H9 (cell line): ENCODE results near the gene ARHGAP30. TPM values are rescaled to one million over a fixed set of nuclear protein-coding genes. Genes with fewer than 3 reads are reported as not detected.

ENCODE experiments used
- DNase-seq: peaks from one replicate; pipeline ENCODE4 v3.0.0-alpha.2; 2017
- H2AFZ ChIP-seq: one replicate; pipeline ENCODE4 v1.6.1; 2013; ENCODE audit warnings: mild to moderate bottlenecking, low read length, control low read depth, moderate library complexity
- H2AK5ac ChIP-seq: 2 replicates; pipeline ENCODE4 v1.6.1; 2013; ENCODE audit warnings: low read length, control low read depth, mixed read lengths; ENCODE audit not compliant: insufficient read length
- H2BK120ac ChIP-seq: one replicate; pipeline ENCODE4 v1.6.1; 2013; ENCODE audit warnings: low read depth, mild to moderate bottlenecking, low read length, control low read depth, inconsistent platforms; ENCODE audit not compliant: poor library complexity, severe bottlenecking
- H2BK12ac ChIP-seq: 2 replicates; pipeline ENCODE4 v1.6.1; 2013; ENCODE audit warnings: low read length, control low read depth, mixed read lengths, low read depth; ENCODE audit not compliant: insufficient read length
- H2BK15ac ChIP-seq: 2 replicates; pipeline ENCODE4 v1.6.1; 2013; ENCODE audit warnings: low read depth, low read length, control low read depth
- H2BK20ac ChIP-seq: one replicate; pipeline ENCODE4 v1.6.1; 2013; ENCODE audit warnings: low read depth, mild to moderate bottlenecking, low read length, control low read depth, inconsistent platforms; ENCODE audit not compliant: poor library complexity, severe bottlenecking
- H2BK5ac ChIP-seq: 2 replicates; pipeline ENCODE4 v1.6.1; 2013; ENCODE audit warnings: low read length, control low read depth, mixed read lengths; ENCODE audit not compliant: insufficient read length
- H3K14ac ChIP-seq: 2 replicates; pipeline ENCODE4 v1.6.1; 2013; ENCODE audit warnings: low read length, control low read depth; ENCODE audit not compliant: insufficient read depth
- H3K18ac ChIP-seq: 2 replicates; pipeline ENCODE4 v1.6.1; 2013; ENCODE audit warnings: low read depth, mild to moderate bottlenecking, mixed read lengths, low read length, control low read depth; ENCODE audit not compliant: insufficient read length
- H3K23ac ChIP-seq: 2 replicates; pipeline ENCODE4 v1.6.1; 2013; ENCODE audit warnings: low read length, control low read depth, mixed read lengths, low read depth; ENCODE audit not compliant: insufficient read length
- H3K23me2 ChIP-seq: 2 replicates; pipeline ENCODE4 v1.6.1; 2013; ENCODE audit warnings: low read depth, mild to moderate bottlenecking, mixed read lengths, low read length, control low read depth; ENCODE audit not compliant: insufficient read length, poor library complexity, severe bottlenecking
- H3K27ac ChIP-seq: 2 replicates; pipeline ENCODE4 v1.5.1; 2013; ENCODE audit warnings: low read length, control low read depth, mixed read lengths, low read depth; ENCODE audit not compliant: insufficient read length
- H3K27me3 ChIP-seq: 2 replicates; pipeline ENCODE4 v1.6.1; 2013; ENCODE audit warnings: low read length, control low read depth, inconsistent platforms; ENCODE audit not compliant: insufficient read depth
- H3K4ac ChIP-seq: 2 replicates; pipeline ENCODE4 v1.6.1; 2013; ENCODE audit warnings: low read depth, mild to moderate bottlenecking, control low read depth, inconsistent platforms, low read length, moderate library complexity
- H3K4me1 ChIP-seq: 2 replicates; pipeline ENCODE4 v1.6.1; 2013; ENCODE audit warnings: low read length, control low read depth, inconsistent platforms; ENCODE audit not compliant: insufficient read depth
- H3K4me2 ChIP-seq: 2 replicates; pipeline ENCODE4 v1.6.1; 2013; ENCODE audit warnings: low read length, control low read depth, mixed read lengths; ENCODE audit not compliant: insufficient read length, insufficient read depth
- H3K56ac ChIP-seq: 2 replicates; pipeline ENCODE4 v1.6.1; 2013; ENCODE audit warnings: low read depth, mild to moderate bottlenecking, mixed read lengths, low read length, control low read depth; ENCODE audit not compliant: insufficient read length
- H3K79me1 ChIP-seq: 2 replicates; pipeline ENCODE4 v1.6.1; 2013; ENCODE audit warnings: low read depth, mild to moderate bottlenecking, moderate library complexity, low read length, control low read depth, inconsistent platforms; ENCODE audit not compliant: insufficient read depth, poor library complexity, severe bottlenecking
- H3K79me2 ChIP-seq: 2 replicates; pipeline ENCODE4 v1.6.1; 2013; ENCODE audit warnings: low read length, control low read depth, inconsistent platforms; ENCODE audit not compliant: insufficient read depth
- H3K9ac ChIP-seq: 2 replicates; pipeline ENCODE4 v1.6.1; 2013; ENCODE audit warnings: low read length, control low read depth, mixed read lengths; ENCODE audit not compliant: insufficient read length; ENCODE audit errors: extremely low read depth
- H3K9me3 ChIP-seq: one replicate; pipeline ENCODE4 v1.6.1; 2013; ENCODE audit warnings: low read depth, low read length, inconsistent platforms; ENCODE audit not compliant: control insufficient read depth
- H3T11ph ChIP-seq: one replicate; pipeline ENCODE4 v1.6.1; 2013; ENCODE audit warnings: mild to moderate bottlenecking, low read length, control low read depth, inconsistent platforms
- H4K20me1 ChIP-seq: one replicate; pipeline ENCODE4 v1.6.1; 2013; ENCODE audit not compliant: control insufficient read depth, insufficient read length, insufficient read depth
- H4K5ac ChIP-seq: 2 replicates; pipeline ENCODE4 v1.6.1; 2013; ENCODE audit warnings: low read depth, mild to moderate bottlenecking, mixed read lengths, low read length, control low read depth; ENCODE audit not compliant: insufficient read length
- H4K8ac ChIP-seq: replicated peaks from 2 replicates; pipeline ENCODE4 v1.6.1; 2013; ENCODE audit warnings: low read length, control low read depth, mixed read lengths, low read depth; ENCODE audit not compliant: insufficient read length
- H4K91ac ChIP-seq: 2 replicates; pipeline ENCODE4 v1.6.1; 2013; ENCODE audit warnings: low read depth, mild to moderate bottlenecking, moderate library complexity, mixed read lengths, low read length, control low read depth; ENCODE audit not compliant: insufficient read length
- H3K27ac Mint-ChIP-seq, 3 experiments: 2 replicates in 2 of 3; 3 replicates in 1 of 3; pipeline ENCODE4 v1.8.0; 2020 to 2021; ENCODE audit warnings: mixed read lengths in 3 of 3, mild to moderate bottlenecking in 1 of 3, moderate library complexity in 1 of 3
- H3K27me3 Mint-ChIP-seq: 2 replicates; pipeline ENCODE4 v1.8.0; 2021; ENCODE audit warnings: low read depth, mild to moderate bottlenecking, moderate library complexity, mixed read lengths
- H3K36me3 Mint-ChIP-seq, 3 experiments: 2 replicates in 2 of 3; 3 replicates in 1 of 3; pipeline ENCODE4 v1.8.0; 2020 to 2021; ENCODE audit warnings: low read depth in 3 of 3, mixed read lengths in 3 of 3; ENCODE audit not compliant: insufficient read depth in 1 of 3
- H3K4me1 Mint-ChIP-seq, 2 experiments: 2 replicates each; pipeline ENCODE4 v1.8.0; 2020; ENCODE audit warnings: mixed read lengths in 2 of 2
- H3K4me3 Mint-ChIP-seq, 2 experiments: 2 replicates in 1 of 2; 3 replicates in 1 of 2; pipeline ENCODE4 v1.8.0; 2020 to 2021; ENCODE audit warnings: mild to moderate bottlenecking in 2 of 2, mixed read lengths in 2 of 2, moderate library complexity in 1 of 2
- H3K9me3 Mint-ChIP-seq, 2 experiments: 2 replicates in 1 of 2; 3 replicates in 1 of 2; pipeline ENCODE4 v1.8.0; 2020; ENCODE audit warnings: mild to moderate bottlenecking in 2 of 2, mixed read lengths in 2 of 2, moderate library complexity in 1 of 2
- WGBS: extraction: QIAGEN DNeasy Blood & Tissue Kit; methylation state at CpG from one replicate; pipeline ENCODE4 v1.1.7; 2013; ENCODE audit warnings: missing lambda C conversion rate, low lambda C conversion rate, mixed read lengths; ENCODE audit not compliant: insufficient read length; ENCODE audit errors: extremely low coverage; 5-methylcytosine and 5-hydroxymethylcytosine counted together
- total RNA-seq: library from RNA; stranded (reverse); gene quantifications from 2 replicates; pipeline ENCODE4 v1.2.1, GENCODE V29; 2021
- TF ChIP-seq, protein P1 (sequence below): fragments of 200-600 bp; sonication (generic); conservative IDR thresholded peaks from 3 replicates; pipeline ENCODE4 v1.8.0; 2021; ENCODE audit warnings: antibody characterized with exemption, mild to moderate bottlenecking

Gene ARHGAP30
- total RNA-seq, 1 experiment from 2014 or later, result 0.13 TPM

DNA sequence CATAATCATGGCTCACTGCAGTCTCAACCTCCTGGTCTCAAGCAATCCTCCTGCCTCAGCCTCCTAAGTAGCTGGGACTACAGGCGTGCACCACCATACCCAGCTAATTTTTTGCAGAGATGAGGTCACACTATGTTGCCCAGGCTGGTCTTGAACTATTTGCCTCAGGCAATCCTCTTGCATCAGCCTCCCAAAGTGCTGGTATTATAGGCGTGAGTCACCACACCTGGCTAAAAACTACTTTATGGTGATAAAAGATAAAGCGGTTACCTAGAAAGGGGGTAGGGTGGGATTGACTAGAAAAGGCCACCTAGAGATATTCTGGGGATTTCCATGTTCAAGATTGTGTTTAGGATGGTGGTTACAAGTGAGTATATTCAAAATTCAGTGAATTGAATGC lies 35.9 kb downstream of the ARHGAP30 start:
- Histone ChIP-seq H4K91ac (no peak overlapping the region), H3K27ac (no peak overlapping the region), H3K18ac (no peak overlapping the region), H3K9me3 (no peaks in the 10 kb centered on the region), H3K4ac (no peak overlapping the region), H3K79me1 (no peaks in the 10 kb centered on the region), H2BK12ac (no peak overlapping the region), H2AFZ (no peak overlapping the region), H3K9ac (no peak overlapping the region), H2BK120ac (no peak overlapping the region), H3K4me2 (no peak overlapping the region), H3K56ac (no peak overlapping the region), H2BK5ac (no peak overlapping the region), H2AK5ac (no peak overlapping the region), H3K14ac (no peak overlapping the region), H3K27me3 (no peaks in the 10 kb centered on the region), H2BK20ac (no peak overlapping the region), H3K23me2 (peaks cover 7% of the 10 kb centered on the region), H4K8ac (no peak overlapping the region), H2BK15ac (no peak overlapping the region), H4K20me1 (no peaks in the 10 kb centered on the region), H3K79me2 (no peaks in the 10 kb centered on the region; the same call in 1 of the 2 replicates), H3K23ac (no peak overlapping the region), H4K5ac (no peak overlapping the region), H3K4me1 (no peaks in the 10 kb centered on the region; the same call in 1 of the 2 replicates), H3T11ph (no peak overlapping the region)
- Mint-ChIP-seq H3K9me3 (peaks cover 9 to 12% of the 10 kb centered on the region in 2 experiments; a peak in 4 of 5 replicates), H3K4me1 (peaks cover 14 to 30% of the 10 kb centered on the region in 2 experiments), H3K27ac (no peak overlapping the region), H3K27me3 (no peaks in the 10 kb centered on the region), H3K36me3 (peaks cover 6 to 23% (median 11%) of the 10 kb centered on the region in 3 experiments; a peak in 6 of 7 replicates), H3K4me3 (no peak overlapping the region)
- no peak for DNase-seq
- TF ChIP-seq, protein P1, sequence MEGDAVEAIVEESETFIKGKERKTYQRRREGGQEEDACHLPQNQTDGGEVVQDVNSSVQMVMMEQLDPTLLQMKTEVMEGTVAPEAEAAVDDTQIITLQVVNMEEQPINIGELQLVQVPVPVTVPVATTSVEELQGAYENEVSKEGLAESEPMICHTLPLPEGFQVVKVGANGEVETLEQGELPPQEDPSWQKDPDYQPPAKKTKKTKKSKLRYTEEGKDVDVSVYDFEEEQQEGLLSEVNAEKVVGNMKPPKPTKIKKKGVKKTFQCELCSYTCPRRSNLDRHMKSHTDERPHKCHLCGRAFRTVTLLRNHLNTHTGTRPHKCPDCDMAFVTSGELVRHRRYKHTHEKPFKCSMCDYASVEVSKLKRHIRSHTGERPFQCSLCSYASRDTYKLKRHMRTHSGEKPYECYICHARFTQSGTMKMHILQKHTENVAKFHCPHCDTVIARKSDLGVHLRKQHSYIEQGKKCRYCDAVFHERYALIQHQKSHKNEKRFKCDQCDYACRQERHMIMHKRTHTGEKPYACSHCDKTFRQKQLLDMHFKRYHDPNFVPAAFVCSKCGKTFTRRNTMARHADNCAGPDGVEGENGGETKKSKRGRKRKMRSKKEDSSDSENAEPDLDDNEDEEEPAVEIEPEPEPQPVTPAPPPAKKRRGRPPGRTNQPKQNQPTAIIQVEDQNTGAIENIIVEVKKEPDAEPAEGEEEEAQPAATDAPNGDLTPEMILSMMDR, result no peak
- WGBS, result no CpG with 5 or more reads among the region's 3 CpGs
